ENCODE data around the gene PHYHD1.

GRCh38 chr9:128881884-128882676 is 38.7 kb upstream of the PHYHD1 start, which contains the start of the genes KYAT1 and LRRC8A:
- TF ChIP-seq CTCF (IDR thresholded peaks at IDR 0.05; ENCODE audit: low read length) (no peak), EZH2 (optimal IDR thresholded peaks at IDR 0.05; ENCODE audit: low read depth, low read length) (no peak)
